DND-41 (cell line): ENCODE results near the gene DGKE.
A peak's percentile ranks its signal among the peaks of the same experiment; 100 is the strongest.

Source experiments
- ATAC-seq: fragments of 200-7000 bp; cut with Tn5 transposase; 3 replicates; pipeline ENCODE4 v1.9.1; 2021; ENCODE audit warnings: low read depth; ENCODE audit not compliant: insufficient read depth
- DNase-seq: peaks from one replicate; pipeline ENCODE4 v3.0.0-alpha.2; 2020
- H2AFZ ChIP-seq: 2 replicates; pipeline ENCODE4 v1.6.0; 2012; ENCODE audit warnings: low read depth, low read length
- H3K27ac ChIP-seq: 2 replicates; pipeline ENCODE4 v1.5.1; 2012; ENCODE audit warnings: low read length, inconsistent platforms
- H3K27me3 ChIP-seq: fragments of 200-600 bp; sonication (generic); 2 replicates; pipeline ENCODE4 v1.6.0; 2012; ENCODE audit warnings: low read length, mild to moderate bottlenecking, inconsistent platforms; ENCODE audit not compliant: insufficient read depth, poor library complexity
- H3K36me3 ChIP-seq: 2 replicates; pipeline ENCODE4 v1.5.1; 2012; ENCODE audit warnings: low read length, inconsistent platforms; ENCODE audit not compliant: insufficient read depth
- H3K4me1 ChIP-seq: 2 replicates; pipeline ENCODE4 v1.5.1; 2012; ENCODE audit warnings: mild to moderate bottlenecking, low read length; ENCODE audit not compliant: insufficient read depth
- H3K4me2 ChIP-seq: 2 replicates; pipeline ENCODE4 v1.6.0; 2012; ENCODE audit warnings: mild to moderate bottlenecking, moderate library complexity, low read length, inconsistent platforms; ENCODE audit not compliant: insufficient read depth
- H3K4me3 ChIP-seq, 2 experiments: fragments of 200-600 bp in 1 of 2; shearing (Covaris generic) in 1 of 2; 2 replicates each; pipeline ENCODE4 v1.5.1; 2012 to 2016; ENCODE audit warnings: inconsistent platforms in 2 of 2, low read length in 2 of 2, mild to moderate bottlenecking in 2 of 2, low read depth in 1 of 2, moderate library complexity in 1 of 2
- H3K79me2 ChIP-seq: 2 replicates; pipeline ENCODE4 v1.6.0; 2012; ENCODE audit warnings: low read length, inconsistent platforms; ENCODE audit not compliant: insufficient read depth
- H3K9ac ChIP-seq: 2 replicates; pipeline ENCODE4 v1.6.0; 2012; ENCODE audit warnings: low read depth, mild to moderate bottlenecking, inconsistent platforms, low read length, moderate library complexity
- H3K9me3 ChIP-seq: 2 replicates; pipeline ENCODE4 v1.5.1; 2012; ENCODE audit warnings: low read length, moderate library complexity, mild to moderate bottlenecking, inconsistent platforms; ENCODE audit not compliant: insufficient read depth, severe bottlenecking
- H4K20me1 ChIP-seq: 2 replicates; pipeline ENCODE4 v1.6.0; 2012; ENCODE audit warnings: low read length; ENCODE audit not compliant: insufficient read depth
- EZH2 ChIP-seq: IDR thresholded peaks from 3 replicates; pipeline ENCODE4 v1.6.1; 2012; ENCODE audit warnings: borderline replicate concordance, low read depth, mild to moderate bottlenecking, moderate library complexity, low read length, inconsistent platforms; ENCODE audit not compliant: severe bottlenecking
- TF ChIP-seq, protein P1 (sequence below): IDR thresholded peaks from 2 replicates; pipeline ENCODE4 v1.5.1; 2012; ENCODE audit warnings: borderline replicate concordance, low read length, moderate library complexity, mild to moderate bottlenecking; ENCODE audit not compliant: poor library complexity, severe bottlenecking; ENCODE audit errors: extremely low read depth

DGKE gene

DNA sequence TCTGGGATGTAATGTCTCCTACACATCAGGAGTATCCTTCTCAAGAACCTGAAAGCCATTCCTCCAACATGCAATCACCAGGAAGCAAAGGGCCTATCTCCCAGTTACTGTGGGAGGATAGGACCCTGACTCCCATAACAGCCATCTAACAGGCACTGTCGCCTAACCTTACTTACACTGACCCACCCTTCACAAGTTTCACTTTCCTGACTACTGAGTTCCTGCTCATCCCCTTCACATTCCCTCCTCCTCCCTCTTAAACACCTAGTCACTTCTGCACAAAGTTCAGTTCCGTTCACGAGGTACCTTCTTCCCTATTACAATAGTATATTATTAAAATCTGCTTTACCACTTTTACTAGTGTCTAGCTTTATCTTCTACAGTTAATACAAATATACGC is 1.5 kb upstream of the DGKE start:
- peaks cover 43% of the 10 kb centered on the region for H3K79me2 ChIP-seq
- peak overlapping the region; percentile 87 for H3K4me2 ChIP-seq
- H3K4me1 ChIP-seq: peaks cover 56% of the 10 kb centered on the region
- H3K27me3 ChIP-seq: no peaks in the 10 kb centered on the region
- no peak for ATAC-seq
- peak overlapping the region; percentile 33 to 75 for H3K4me3 ChIP-seq
- H3K9ac ChIP-seq: peak overlapping the region; percentile 67
- H4K20me1 ChIP-seq: peaks cover 24% of the 10 kb centered on the region
- H2AFZ ChIP-seq: no peak overlapping the region; the same call in 1 of the 2 replicates
- peak overlapping the region; percentile 44 for H3K27ac ChIP-seq
- no peak for DNase-seq
- H3K9me3 ChIP-seq: no peaks in the 10 kb centered on the region
- TF ChIP-seq, protein P1, sequence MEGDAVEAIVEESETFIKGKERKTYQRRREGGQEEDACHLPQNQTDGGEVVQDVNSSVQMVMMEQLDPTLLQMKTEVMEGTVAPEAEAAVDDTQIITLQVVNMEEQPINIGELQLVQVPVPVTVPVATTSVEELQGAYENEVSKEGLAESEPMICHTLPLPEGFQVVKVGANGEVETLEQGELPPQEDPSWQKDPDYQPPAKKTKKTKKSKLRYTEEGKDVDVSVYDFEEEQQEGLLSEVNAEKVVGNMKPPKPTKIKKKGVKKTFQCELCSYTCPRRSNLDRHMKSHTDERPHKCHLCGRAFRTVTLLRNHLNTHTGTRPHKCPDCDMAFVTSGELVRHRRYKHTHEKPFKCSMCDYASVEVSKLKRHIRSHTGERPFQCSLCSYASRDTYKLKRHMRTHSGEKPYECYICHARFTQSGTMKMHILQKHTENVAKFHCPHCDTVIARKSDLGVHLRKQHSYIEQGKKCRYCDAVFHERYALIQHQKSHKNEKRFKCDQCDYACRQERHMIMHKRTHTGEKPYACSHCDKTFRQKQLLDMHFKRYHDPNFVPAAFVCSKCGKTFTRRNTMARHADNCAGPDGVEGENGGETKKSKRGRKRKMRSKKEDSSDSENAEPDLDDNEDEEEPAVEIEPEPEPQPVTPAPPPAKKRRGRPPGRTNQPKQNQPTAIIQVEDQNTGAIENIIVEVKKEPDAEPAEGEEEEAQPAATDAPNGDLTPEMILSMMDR: no peak
- TF ChIP-seq EZH2: no peak
- H3K36me3 ChIP-seq: peaks cover 33% of the 10 kb centered on the region

DNA sequence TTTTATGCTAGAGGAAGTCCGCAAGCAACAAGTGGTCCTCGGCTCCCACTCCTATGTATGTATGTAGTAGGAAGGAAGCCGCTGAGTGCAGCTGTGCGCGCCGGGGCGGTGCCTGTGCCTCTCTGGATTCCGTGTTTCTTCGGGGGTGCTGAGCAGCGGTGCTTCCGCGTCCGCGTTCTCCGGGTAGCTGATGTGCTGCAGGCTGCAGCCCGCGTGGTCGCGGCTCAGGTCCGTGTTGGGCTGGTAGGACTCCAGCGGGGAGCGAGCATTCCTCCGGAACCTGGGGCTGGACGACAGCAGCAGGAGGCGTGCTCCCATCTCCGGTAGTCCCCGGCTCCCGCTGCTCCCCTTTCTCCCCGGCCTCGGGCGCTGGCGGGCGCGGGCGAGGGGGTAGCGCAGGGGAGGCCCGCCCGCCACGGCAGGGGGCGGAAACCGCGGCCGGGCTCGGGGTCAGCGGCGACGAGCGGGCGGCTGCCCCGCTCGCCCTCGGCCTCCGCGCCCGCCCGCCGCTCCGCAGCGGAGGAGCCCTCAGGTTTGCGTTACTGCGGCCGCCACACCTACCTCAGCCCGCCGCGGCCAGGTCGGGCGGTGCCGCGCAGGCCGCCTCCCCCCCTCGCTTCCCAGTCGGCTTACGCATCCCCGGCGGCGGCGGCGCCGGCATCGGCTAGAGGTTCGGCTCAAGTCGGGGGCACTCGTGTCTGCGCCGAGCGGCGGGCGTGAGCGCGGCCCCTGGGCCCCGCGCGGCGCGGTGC is 718 bp upstream of the DGKE start:
- Histone ChIP-seq H3K36me3 (peaks cover 33% of the 10 kb centered on the region), H4K20me1 (peaks cover 24% of the 10 kb centered on the region), H3K9me3 (no peaks in the 10 kb centered on the region), H3K27ac (peak overlapping the region; percentile 68), H3K4me2 (peak overlapping the region; percentile 87), H3K79me2 (peaks cover 43% of the 10 kb centered on the region), H3K27me3 (no peaks in the 10 kb centered on the region), H2AFZ (peak overlapping the region; percentile 81), H3K9ac (peak overlapping the region; percentile 67), H3K4me1 (peaks cover 59% of the 10 kb centered on the region), H3K4me3 (peak overlapping the region; percentile 40 to 75)
- ATAC-seq: peak; percentile 73
- TF ChIP-seq EZH2: no peak
- TF ChIP-seq, protein P1: no peak
- DNase-seq: peak; percentile 83

DNA sequence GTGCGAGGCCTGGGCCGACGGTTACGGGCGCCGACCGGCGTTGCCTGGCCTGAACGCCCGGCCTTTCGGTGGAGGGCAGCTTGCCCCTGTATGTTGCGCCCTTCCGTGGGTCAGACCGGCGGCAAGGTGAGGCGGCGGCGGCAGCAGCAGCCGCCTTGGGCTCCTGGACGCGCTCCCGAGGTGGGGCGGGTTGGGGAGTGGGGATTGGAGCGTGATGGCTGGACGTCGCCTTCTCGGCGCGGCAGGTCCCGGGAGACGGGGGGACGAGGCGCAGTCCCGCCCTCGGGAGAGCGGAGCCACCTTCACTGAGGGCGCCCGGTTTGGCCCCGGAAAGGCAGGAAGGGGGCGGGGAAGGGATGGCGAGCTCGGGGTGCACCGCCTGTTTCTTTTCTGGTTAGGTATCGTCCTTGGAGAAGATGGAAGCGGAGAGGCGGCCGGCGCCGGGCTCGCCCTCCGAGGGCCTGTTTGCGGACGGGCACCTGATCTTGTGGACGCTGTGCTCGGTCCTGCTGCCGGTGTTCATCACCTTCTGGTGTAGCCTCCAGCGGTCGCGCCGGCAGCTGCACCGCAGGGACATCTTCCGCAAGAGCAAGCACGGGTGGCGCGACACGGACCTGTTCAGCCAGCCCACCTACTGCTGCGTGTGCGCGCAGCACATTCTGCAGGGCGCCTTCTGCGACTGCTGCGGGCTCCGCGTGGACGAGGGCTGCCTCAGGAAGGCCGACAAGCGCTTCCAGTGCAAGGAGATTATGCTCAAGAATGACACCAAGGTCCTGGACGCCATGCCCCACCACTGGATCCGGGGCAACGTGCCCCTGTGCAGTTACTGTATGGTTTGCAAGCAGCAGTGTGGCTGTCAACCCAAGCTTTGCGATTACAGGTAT is 671 bp downstream of the DGKE start:
- Histone ChIP-seq H2AFZ (peak overlapping the region; percentile 66), H4K20me1 (peaks cover 19% of the 10 kb centered on the region), H3K4me2 (peak overlapping the region; percentile 87), H3K4me1 (peaks cover 59% of the 10 kb centered on the region), H3K79me2 (peaks cover 42% of the 10 kb centered on the region), H3K27me3 (no peaks in the 10 kb centered on the region), H3K9ac (peak overlapping the region; percentile 67), H3K27ac (peak overlapping the region; percentile 20), H3K36me3 (peaks cover 28% of the 10 kb centered on the region), H3K4me3 (peak overlapping the region; percentile 40 to 75; a peak in 3 of 4 replicates), H3K9me3 (no peaks in the 10 kb centered on the region)
- ATAC-seq: no peak
- TF ChIP-seq EZH2: no peak
- TF ChIP-seq, protein P1: no peak
- DNase-seq: no peak
